SJCRH30 (cell line): ENCODE measurements around the gene OR10A4. TPM values are rescaled to one million over a fixed set of nuclear protein-coding genes. Genes with fewer than 3 reads are reported as not detected.
"Not testable (repeated sequence)": the region's sequence is repeated elsewhere in the genome, so short reads cannot be mapped to it uniquely, and the experiment has no call there.

Experiments
- DNase-seq, 2 experiments: peaks; one replicate each; pipeline ENCODE4 v3.0.0-alpha.2; 2015 to 2020
- H3K27ac ChIP-seq: fragments of 250-450 bp; sonication (Bioruptor Pico); 2 replicates; pipeline ENCODE4 v1.5.1; 2020; ENCODE audit warnings: mild to moderate bottlenecking, moderate library complexity
- H3K27me3 ChIP-seq: fragments of 250-450 bp; sonication (Bioruptor Pico); 2 replicates; pipeline ENCODE4 v1.5.1; 2020; ENCODE audit warnings: mild to moderate bottlenecking, moderate library complexity
- H3K36me3 ChIP-seq: fragments of 250-450 bp; sonication (Bioruptor Pico); 2 replicates; pipeline ENCODE4 v1.5.1; 2020; ENCODE audit warnings: mild to moderate bottlenecking, moderate library complexity
- H3K4me1 ChIP-seq: fragments of 250-450 bp; sonication (Bioruptor Pico); 2 replicates; pipeline ENCODE4 v1.5.1; 2020; ENCODE audit warnings: mild to moderate bottlenecking, moderate library complexity
- H3K4me3 ChIP-seq: fragments of 250-450 bp; sonication (Bioruptor Pico); 2 replicates; pipeline ENCODE4 v1.5.1; 2020; ENCODE audit warnings: mild to moderate bottlenecking, moderate library complexity
- H3K9me3 ChIP-seq: fragments of 250-450 bp; sonication (Bioruptor Pico); replicated peaks from 2 replicates; pipeline ENCODE4 v1.5.1; 2020; ENCODE audit warnings: mild to moderate bottlenecking, moderate library complexity
- total RNA-seq: library from RNA; depleted of rRNA; stranded (reverse); fragments of >200 nt; shearing (Covaris generic); gene quantifications from 2 replicates; pipeline ENCODE4 v1.2.3, GENCODE V29; 2014; rRNA removed

The OR10A4 gene, protein sequence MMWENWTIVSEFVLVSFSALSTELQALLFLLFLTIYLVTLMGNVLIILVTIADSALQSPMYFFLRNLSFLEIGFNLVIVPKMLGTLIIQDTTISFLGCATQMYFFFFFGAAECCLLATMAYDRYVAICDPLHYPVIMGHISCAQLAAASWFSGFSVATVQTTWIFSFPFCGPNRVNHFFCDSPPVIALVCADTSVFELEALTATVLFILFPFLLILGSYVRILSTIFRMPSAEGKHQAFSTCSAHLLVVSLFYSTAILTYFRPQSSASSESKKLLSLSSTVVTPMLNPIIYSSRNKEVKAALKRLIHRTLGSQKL
- total RNA-seq: not detected in 2 replicates

- no peaks in the 10 kb centered on the region for H3K4me1 ChIP-seq
- no peak within 1 kb of the TSS for H3K4me3 ChIP-seq
- no peaks in the 10 kb centered on the region for H3K27me3 ChIP-seq
- no peaks in the 10 kb centered on the region for H3K36me3 ChIP-seq
- H3K27ac ChIP-seq: no peak within 1 kb of the TSS
- no peaks in the 10 kb centered on the region for H3K9me3 ChIP-seq
- no peak for DNase-seq
Observed at GRCh38 chr11:6876325-6876724, at the start of gene OR10A4. Gene OR10A4 (plus strand): TSS chr11:6876625. CDS start chr11:6876648, 23 bp downstream.

DNA sequence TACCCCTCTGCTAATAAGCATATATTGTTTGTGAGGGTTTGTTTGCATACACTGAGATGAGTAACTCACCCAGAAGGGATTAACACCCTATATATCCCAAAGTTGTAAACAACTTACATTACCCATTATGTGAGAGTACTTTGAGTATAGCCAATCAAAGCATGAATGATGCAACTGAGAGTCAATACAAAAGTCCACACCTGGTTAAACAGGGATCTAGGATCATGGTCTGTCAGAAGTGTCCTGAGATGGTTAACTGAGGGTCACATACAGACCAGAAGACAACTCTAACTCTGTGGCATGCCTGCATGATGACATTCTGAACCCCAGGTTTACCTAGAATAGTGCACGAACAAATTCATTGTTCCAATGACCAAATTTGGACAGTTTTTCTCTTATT lies 48.3 kb upstream of the OR10A4 start:
- no peaks in the 10 kb centered on the region for H3K36me3 ChIP-seq
- DNase-seq: no peak
- H3K27ac ChIP-seq: no peak overlapping the region
- no peaks in the 10 kb centered on the region for H3K27me3 ChIP-seq
- no peak overlapping the region for H3K4me3 ChIP-seq
- no peaks in the 10 kb centered on the region for H3K9me3 ChIP-seq
- no peaks in the 10 kb centered on the region for H3K4me1 ChIP-seq

DNA sequence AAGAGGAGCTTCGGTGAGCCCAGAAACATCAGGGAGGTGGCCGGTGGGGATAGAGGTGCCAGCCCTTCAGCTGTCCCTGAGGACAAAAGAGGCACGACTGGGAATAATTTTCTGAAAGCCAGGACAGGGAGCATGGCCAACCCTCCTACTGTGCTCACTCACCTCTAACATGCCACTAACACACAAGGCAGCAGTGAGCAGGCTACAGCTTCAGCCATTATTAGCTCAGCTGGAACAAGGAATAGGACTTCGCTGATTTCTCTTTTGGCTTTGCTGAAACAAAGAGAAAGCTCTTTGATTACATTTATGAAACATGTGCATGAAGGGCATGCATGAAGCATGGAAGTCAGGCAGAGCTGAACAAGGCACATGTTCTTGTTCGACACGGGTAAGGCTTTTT lies 43.1 kb upstream of the OR10A4 start:
- Histone ChIP-seq H3K27ac (no peak overlapping the region), H3K9me3 (no peaks in the 10 kb centered on the region), H3K4me3 (no peak overlapping the region), H3K36me3 (no peaks in the 10 kb centered on the region), H3K4me1 (no peaks in the 10 kb centered on the region), H3K27me3 (no peaks in the 10 kb centered on the region)
- DNase-seq: no peak

DNA sequence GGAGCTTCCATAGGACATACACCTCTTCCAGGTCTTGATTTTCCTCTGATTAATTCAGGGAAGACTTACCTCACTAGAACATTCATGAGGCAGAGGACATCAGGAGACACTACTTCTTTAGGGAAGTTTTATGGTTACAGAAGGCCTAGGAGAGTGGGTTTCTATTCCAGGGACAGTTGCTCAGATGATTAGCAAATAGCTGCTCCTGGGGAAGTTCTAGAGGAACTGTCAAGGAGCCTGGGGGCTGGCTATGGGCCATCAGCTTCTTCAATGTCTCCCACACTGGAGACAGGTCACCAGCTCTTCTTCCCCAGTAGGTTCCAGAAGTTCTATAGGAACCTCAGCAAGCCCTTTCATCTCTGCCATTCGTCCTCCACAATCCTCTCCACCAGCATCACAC lies 42.4 kb upstream of the OR10A4 start:
- Histone ChIP-seq H3K4me1 (no peaks in the 10 kb centered on the region), H3K27me3 (no peaks in the 10 kb centered on the region), H3K4me3 (no peak overlapping the region), H3K9me3 (no peaks in the 10 kb centered on the region), H3K36me3 (no peaks in the 10 kb centered on the region), H3K27ac (no peak overlapping the region)
- DNase-seq: no peak

- H3K27ac ChIP-seq: no peak overlapping the region
- H3K4me3 ChIP-seq: no peak overlapping the region
- no peaks in the 10 kb centered on the region for H3K9me3 ChIP-seq
- H3K36me3 ChIP-seq: no peaks in the 10 kb centered on the region
- no peak for DNase-seq
- H3K27me3 ChIP-seq: peaks cover 7% of the 10 kb centered on the region; the same call in 1 of the 2 replicates
- H3K4me1 ChIP-seq: no peaks in the 10 kb centered on the region
Observed at GRCh38 chr11:6841694-6842093, 34.7 kb upstream of the OR10A4 start.

DNA sequence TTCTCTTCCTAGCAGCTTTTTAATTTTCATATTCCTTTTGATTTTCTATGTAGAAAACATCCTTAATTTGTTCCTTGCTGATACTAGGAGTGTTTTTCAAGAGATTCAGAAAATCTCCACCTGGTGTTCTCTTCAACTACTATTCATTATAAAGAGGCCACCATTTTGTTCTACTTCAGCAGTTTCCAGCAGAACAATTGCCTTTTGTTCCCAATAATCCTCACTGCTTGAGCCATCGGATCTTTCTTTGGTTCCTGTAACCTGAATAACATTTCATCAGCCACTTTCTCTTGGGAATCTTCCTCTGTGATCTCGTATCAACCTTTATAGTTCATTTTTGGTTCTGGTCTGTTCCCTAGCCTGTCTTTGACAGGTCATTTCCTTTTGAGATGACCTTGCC lies 32.8 kb upstream of the OR10A4 start:
- no peak overlapping the region for H3K4me3 ChIP-seq
- no peaks in the 10 kb centered on the region for H3K4me1 ChIP-seq
- peaks cover 7% of the 10 kb centered on the region; the same call in 1 of the 2 replicates for H3K27me3 ChIP-seq
- peak in 1 of 2 experiments; percentile 5 for DNase-seq
- no peaks in the 10 kb centered on the region for H3K36me3 ChIP-seq
- H3K9me3 ChIP-seq: no peaks in the 10 kb centered on the region
- H3K27ac ChIP-seq: no peak overlapping the region

DNA sequence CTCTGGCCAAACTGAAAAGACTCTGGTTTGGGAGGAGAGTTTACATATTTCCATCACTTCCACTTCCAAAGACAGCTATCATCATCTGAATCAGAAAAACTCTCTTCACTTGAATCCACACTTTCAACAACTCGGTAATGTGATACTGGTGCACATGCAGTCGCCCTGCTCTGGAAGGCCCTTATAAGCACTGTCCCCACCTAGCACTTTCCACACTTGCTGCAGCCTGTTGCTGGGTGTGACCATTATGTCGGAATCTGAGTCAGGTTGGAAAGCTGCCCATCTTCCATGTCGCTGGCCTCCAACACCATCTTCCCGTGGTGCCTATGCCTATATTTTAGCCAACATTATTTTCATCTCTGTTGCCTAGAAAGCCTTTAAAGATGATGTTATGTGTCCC lies 32.1 kb upstream of the OR10A4 start:
- Histone ChIP-seq H3K27ac (no peak overlapping the region), H3K4me3 (no peak overlapping the region), H3K27me3 (peaks cover 7% of the 10 kb centered on the region; the same call in 1 of the 2 replicates), H3K4me1 (no peaks in the 10 kb centered on the region), H3K36me3 (no peaks in the 10 kb centered on the region), H3K9me3 (no peaks in the 10 kb centered on the region)
- peak; percentile 6 to 22 for DNase-seq

DNA sequence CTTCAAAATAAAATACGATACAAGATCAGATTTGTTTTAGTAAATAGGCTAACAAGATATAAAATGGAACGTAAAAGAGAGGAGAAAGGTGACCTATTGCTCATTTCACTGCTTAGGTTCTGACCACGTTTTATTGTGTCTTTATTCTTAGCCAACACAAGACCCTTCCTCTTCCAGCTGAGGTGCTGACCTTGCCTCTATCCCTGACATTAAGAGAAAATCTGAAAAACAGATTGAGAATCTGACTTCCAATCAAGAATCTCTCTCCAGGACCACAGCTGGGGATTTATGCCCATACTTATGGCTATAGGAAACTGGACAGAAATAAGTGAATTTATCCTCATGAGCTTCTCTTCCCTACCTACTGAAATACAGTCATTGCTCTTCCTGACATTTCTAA lies 31.0 kb upstream of the OR10A4 start, which contains the start of gene OR10A5:
Gene OR10A5, plus strand, starts transcription at position 301 of the 400 bp plus-strand sequence. Its CDS starts 0 bp downstream, at position 301.
- Histone ChIP-seq H3K9me3 (no peaks in the 10 kb centered on the region), H3K4me1 (no peaks in the 10 kb centered on the region), H3K36me3 (no peaks in the 10 kb centered on the region), H3K4me3 (no peak within 1 kb of the TSS), H3K27ac (no peak within 1 kb of the TSS), H3K27me3 (no peaks in the 10 kb centered on the region)
- no peak for DNase-seq

DNA sequence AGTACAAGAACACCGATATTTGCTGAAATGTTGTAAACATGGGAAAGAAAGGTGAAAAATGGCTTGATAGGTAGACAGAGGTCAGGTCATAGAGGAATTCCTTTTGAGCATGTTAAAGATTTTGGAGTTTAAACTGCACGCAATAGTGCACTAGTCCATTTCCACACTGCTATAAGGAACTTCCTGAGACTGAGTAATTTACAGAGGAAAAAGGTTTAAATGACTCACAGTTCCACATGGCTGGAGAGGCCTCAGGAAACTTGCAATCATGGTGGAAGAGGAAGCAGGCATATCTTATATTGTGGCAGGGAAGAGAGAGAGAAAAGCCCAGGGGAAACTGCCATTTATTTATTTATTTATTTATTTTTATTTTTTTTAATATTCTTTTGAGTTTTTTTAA lies 25.9 kb upstream of the OR10A4 start:
- H3K9me3 ChIP-seq: no peaks in the 10 kb centered on the region
- no peaks in the 10 kb centered on the region for H3K4me1 ChIP-seq
- DNase-seq: no peak
- no peaks in the 10 kb centered on the region for H3K27me3 ChIP-seq
- H3K27ac ChIP-seq: no peak overlapping the region
- H3K4me3 ChIP-seq: no peak overlapping the region
- no peaks in the 10 kb centered on the region for H3K36me3 ChIP-seq

GRCh38 chr11:6854801-6855200 lies 21.6 kb upstream of the OR10A4 start:
- not testable (repeated sequence) for H3K27ac ChIP-seq, H3K4me3 ChIP-seq, H3K4me1 ChIP-seq, H3K36me3 ChIP-seq, DNase-seq, H3K27me3 ChIP-seq, H3K9me3 ChIP-seq

- Histone ChIP-seq H3K36me3 (no peaks in the 10 kb centered on the region), H3K9me3 (no peaks in the 10 kb centered on the region), H3K27me3 (no peaks in the 10 kb centered on the region), H3K27ac (no peak overlapping the region), H3K4me3 (no peak overlapping the region), H3K4me1 (no peaks in the 10 kb centered on the region)
- DNase-seq: no peak
Observed at GRCh38 chr11:6855971-6856541, 20.4 kb upstream of the OR10A4 start.

DNA sequence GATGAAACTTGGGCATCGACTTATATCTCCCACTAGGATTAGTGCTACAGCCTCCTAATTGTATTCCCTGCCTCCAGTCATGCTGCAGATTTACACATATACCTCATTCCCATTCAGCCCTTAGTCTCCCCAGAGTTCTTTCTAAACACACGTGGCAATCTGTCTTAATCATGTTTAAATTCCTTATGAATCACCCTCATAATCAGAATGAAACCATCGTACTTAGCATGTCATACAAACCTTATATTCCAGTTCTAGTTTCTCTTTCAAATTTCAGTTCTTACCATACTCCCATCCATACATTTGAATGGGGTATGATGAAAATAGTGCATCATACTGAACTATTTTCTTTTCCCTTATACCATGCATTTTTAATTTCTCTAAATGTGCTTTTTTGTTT lies 19.6 kb upstream of the OR10A4 start:
- Histone ChIP-seq H3K4me3 (no peak overlapping the region), H3K36me3 (no peaks in the 10 kb centered on the region), H3K4me1 (no peaks in the 10 kb centered on the region), H3K9me3 (no peaks in the 10 kb centered on the region), H3K27ac (no peak overlapping the region), H3K27me3 (no peaks in the 10 kb centered on the region)
- no peak for DNase-seq

DNA sequence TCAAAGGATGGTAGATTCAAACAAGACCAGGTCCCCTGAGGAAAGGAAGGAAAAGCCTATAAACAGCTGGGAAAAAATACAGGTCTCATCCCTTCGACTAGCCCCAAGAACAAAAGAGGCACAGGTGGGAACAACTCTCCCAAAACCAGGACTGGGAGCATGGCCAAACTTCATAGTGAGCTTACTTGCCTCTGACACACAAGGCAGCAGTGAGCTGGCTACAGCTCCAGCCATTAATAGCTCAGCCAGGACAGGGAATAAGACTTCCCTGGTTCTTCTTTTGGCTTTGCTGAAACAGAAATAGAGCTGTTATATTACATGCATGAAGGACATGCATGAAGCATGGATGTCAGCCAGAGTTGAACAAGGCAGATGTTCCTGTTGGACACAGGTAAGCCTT lies 13.5 kb upstream of the OR10A4 start, which contains the start of gene OR10A2:
Gene OR10A2, plus strand, starts transcription at position 97 of the 400 bp plus-strand sequence. CDS start 6,698 bp downstream, outside the sequence.
- H3K27me3 ChIP-seq: no peaks in the 10 kb centered on the region
- DNase-seq: no peak
- no peak within 1 kb of the TSS for H3K4me3 ChIP-seq
- H3K27ac ChIP-seq: no peak within 1 kb of the TSS
- no peaks in the 10 kb centered on the region for H3K9me3 ChIP-seq
- no peaks in the 10 kb centered on the region for H3K4me1 ChIP-seq
- H3K36me3 ChIP-seq: no peaks in the 10 kb centered on the region

DNA sequence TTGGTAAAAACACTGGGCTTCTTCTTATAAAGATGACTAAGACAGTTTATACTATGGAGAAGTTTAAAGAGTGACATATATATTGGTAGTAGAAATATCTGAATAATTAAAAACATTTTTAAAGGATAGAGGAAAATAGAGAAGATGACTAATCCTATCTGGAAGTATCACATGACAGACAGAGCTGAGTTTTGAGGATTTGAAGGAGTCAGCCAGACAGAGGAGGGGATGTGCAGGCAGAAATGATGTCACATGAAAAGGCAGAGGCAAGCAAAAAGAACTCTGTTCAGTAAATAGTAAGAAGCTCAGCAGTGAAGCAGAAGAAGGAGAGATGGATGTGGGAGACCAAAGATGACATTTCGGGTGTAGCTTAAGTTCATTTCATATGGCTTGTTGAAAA lies 12.0 kb upstream of the OR10A4 start:
- Histone ChIP-seq H3K27ac (no peak overlapping the region), H3K27me3 (no peaks in the 10 kb centered on the region), H3K4me3 (no peak overlapping the region), H3K4me1 (no peaks in the 10 kb centered on the region), H3K9me3 (no peaks in the 10 kb centered on the region), H3K36me3 (no peaks in the 10 kb centered on the region)
- DNase-seq: no peak

DNA sequence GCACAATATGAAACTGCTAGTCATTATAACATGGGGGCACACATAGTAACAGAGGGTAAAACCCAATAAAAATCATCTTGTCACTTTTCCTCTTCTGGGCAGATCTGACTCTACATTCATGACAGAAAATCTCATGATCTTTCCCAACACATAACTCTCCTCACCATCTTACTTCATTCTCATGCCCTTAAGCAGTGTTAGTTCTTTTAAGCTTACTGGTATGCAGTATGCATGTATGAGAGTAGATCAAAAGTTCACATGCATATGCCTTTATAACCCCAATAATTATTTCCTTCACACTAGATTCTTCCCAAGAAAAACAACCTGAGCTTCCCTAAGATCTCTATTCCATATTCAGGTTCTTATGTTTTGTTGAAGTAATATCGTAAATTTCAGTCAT lies 5.1 kb upstream of the OR10A4 start:
- H3K27me3 ChIP-seq: no peaks in the 10 kb centered on the region
- DNase-seq: no peak
- no peaks in the 10 kb centered on the region for H3K36me3 ChIP-seq
- no peak overlapping the region for H3K4me3 ChIP-seq
- no peak overlapping the region for H3K27ac ChIP-seq
- no peaks in the 10 kb centered on the region for H3K9me3 ChIP-seq
- H3K4me1 ChIP-seq: no peaks in the 10 kb centered on the region

GRCh38 chr11:6875761-6876160 lies 664 bp upstream of the OR10A4 start:
- no peaks in the 10 kb centered on the region for H3K27me3 ChIP-seq
- no peaks in the 10 kb centered on the region for H3K9me3 ChIP-seq
- no peak for DNase-seq
- no peak overlapping the region for H3K4me3 ChIP-seq
- no peaks in the 10 kb centered on the region for H3K4me1 ChIP-seq
- H3K27ac ChIP-seq: no peak overlapping the region
- H3K36me3 ChIP-seq: no peaks in the 10 kb centered on the region
